GM18517 (cell line): ENCODE data around the gene CPN2.

ENCODE experiments used
- ATAC-seq: cut with Tn5 transposase; IDR thresholded peaks from one replicate; pipeline ENCODE4 v1.9.1; 2021; ENCODE audit warnings: mild to moderate bottlenecking, moderate library complexity; ENCODE audit not compliant: unreplicated experiment

CPN2 gene

GRCh38 chr3:194382196-194382891 lies 31.2 kb upstream of the CPN2 start:
- ATAC-seq: no peak

- ATAC-seq: no peak
Measured at GRCh38 chr3:194381460-194381875, 30.3 kb upstream of the CPN2 start.

DNA sequence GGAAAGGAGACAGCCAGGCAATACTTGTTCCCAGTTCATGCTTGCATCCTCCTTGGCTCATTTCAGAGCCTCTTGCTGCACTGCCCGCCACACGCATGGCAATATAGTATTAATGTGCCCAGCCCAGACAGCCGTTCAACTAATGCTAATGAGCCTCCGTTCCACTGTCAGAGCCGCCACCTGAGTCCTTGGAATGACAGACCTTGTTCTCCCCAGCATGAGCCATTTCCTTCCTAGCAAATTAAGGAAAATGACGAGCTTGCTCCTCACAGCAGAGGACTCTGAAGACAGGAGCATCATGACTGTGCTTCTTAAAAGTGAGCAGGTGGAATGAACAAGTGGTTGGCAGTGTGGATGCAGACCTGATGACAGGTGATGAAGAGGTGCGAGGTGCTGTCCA lies 29.2 kb upstream of the CPN2 start:
- ATAC-seq: no peak

DNA sequence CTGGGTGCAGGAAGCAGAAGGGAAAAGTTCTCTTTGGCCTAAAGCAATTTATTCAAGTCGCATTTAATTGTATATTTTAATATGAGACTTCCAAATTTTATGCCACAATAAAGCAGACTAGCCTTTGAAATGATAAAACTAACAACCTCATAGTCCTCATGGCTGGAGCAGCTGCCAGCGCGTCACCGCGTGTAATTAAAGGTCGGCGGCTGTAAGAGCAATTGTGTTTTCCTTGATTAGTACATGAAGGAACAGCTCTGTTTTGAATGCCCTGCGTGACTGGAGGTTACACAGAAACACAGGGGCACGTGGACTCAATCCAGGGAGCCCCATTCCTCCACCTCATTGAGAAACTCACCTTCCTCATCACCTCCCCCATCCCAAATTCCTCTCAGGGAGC lies 28.5 kb upstream of the CPN2 start:
- no peak for ATAC-seq

DNA sequence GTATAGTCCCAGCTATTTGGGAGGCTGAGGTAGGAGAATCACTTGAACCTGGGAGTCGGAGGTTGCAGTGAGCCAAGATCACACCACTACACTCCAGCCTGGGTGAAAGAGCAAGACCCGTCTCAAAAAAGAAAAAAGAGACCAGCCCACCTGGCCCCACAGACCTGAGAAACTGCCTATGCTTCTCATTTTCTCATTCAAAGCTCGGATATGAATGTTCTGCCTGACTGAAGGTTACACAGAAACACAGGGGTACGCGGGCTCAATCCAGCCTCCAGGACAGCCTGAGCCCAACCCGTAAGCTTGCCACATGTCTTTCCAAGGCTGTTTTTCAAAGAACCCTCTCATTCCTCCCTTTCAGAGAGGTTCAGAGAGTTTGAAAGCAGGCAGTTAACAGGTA lies 28.1 kb upstream of the CPN2 start:
- no peak for ATAC-seq

DNA sequence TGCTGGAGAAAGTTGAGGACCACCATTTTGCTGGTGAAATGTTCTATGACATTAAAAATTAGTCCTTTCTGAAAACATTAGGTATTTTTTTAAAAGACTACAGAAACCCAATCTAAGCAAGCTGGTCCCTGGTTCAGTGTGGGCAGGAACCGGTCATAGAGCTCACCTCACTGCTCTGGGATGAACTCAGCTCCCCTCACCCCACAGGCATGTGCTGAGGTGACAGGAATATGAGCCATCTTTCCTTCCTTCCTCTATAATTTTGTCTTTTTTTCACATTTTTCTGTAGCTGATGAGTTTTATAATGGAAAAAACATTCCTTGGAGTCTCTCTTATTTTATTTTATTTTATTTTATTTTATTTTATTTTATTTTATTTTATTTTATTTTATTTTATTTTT lies 26.6 kb upstream of the CPN2 start:
- ATAC-seq: no peak

- ATAC-seq: no peak
Measured at GRCh38 chr3:194376241-194376560, 25.1 kb upstream of the CPN2 start.

DNA sequence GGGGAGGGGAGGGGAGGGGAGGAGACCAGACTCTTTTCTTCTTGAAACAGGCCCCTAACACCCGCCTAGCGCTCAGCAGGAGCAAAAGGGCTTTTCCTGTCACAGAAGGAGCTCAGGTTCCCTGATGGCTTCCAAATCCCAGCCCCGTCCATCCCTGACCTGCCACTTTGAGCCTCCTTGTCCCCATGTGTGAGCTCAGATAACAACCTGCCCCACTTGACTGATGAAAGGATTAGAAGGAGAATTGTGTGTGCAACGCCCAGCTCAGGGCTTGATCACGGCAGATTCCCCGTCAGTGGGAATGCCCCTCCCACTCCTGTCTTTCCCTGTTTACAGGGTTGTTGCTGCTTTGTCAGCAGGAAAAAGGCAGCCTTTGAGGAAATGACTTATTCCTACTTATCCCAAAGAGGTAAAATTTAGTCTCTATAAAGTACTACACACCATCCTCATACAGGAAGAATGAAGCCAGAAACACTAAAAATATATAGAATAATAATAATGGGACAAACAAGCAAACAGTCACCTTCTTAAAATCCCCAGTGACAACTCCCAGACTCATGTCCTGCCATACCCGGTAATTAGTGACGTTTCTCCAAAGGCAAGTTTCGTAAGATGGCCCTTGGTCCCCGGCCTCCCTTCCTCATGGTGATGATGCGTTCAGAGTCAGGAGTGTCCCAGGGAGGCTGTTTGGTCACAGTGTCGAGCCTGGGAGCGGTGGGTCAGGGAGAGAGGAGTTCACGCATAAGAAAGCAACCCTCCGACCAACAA lies 24.5 kb upstream of the CPN2 start:
- ATAC-seq: no peak

DNA sequence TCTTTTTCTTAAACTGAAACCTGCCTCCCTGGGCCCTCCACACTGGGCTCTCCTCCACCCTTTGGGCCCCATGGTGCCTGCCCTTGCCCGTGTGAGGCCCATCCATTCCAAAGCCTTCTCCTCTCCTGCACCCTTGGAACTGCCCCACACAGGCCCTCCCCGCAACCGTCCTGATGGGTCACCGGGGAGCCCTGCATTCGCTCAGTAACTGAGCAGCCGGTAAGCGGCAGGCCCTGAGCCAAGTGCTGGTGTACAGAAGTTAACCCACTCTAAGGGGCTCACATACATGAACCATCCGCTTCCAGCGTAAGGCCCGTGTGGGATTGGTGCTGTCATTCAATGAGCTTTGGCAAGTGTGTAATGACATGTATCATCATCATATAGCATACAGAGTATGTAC lies 23.8 kb upstream of the CPN2 start:
- no peak for ATAC-seq

GRCh38 chr3:194373899-194374298 lies 22.8 kb upstream of the CPN2 start:
- no peak for ATAC-seq

DNA sequence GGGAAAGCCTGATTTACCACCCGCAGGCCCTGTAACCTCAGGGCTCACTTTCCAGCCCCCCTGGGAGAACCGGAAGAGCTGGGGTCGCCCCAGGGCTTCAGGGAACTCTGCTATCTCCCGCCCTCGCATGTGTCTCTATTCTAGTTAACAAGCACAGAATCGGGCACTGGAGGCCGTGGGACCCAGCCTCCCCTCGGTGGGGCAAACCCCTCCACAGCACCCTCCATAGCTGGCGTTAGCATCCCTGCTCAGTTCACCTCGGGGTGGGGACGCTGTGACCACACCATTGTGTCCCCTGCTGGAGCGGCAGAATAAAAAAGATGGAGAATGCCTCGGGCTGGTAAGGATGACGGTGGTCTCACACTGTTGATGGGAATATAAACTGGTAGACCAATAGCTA lies 21.9 kb upstream of the CPN2 start:
- ATAC-seq: no peak

DNA sequence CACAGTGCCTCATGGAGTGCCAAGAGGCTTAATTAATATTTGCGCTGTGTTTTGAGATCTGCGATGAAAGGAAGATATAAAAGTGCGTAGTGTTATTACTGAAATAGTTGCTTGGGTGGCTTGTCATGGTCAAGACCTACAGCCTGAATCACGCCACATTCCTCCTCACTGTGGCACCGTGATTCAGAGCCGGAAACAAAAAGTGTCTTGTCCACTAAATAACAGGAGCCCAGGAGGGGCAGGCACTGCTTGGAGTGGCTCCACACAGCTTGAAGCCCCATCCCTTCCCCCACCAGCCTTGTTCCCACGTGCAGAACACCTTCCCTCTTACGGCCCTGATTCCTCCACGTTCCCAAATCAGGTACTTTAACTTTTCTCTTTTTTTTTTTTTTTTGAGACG lies 19.6 kb upstream of the CPN2 start:
- no peak for ATAC-seq

- no peak for ATAC-seq
Measured at GRCh38 chr3:194369522-194370279, 18.6 kb upstream of the CPN2 start, which contains the start of gene LRRC15. LRRC15 (minus strand) TSS chr3:194369743; CDS start chr3:194361043, 8,700 bp downstream.

GRCh38 chr3:194368918-194369317 lies 17.8 kb upstream of the CPN2 start:
- ATAC-seq: no peak

DNA sequence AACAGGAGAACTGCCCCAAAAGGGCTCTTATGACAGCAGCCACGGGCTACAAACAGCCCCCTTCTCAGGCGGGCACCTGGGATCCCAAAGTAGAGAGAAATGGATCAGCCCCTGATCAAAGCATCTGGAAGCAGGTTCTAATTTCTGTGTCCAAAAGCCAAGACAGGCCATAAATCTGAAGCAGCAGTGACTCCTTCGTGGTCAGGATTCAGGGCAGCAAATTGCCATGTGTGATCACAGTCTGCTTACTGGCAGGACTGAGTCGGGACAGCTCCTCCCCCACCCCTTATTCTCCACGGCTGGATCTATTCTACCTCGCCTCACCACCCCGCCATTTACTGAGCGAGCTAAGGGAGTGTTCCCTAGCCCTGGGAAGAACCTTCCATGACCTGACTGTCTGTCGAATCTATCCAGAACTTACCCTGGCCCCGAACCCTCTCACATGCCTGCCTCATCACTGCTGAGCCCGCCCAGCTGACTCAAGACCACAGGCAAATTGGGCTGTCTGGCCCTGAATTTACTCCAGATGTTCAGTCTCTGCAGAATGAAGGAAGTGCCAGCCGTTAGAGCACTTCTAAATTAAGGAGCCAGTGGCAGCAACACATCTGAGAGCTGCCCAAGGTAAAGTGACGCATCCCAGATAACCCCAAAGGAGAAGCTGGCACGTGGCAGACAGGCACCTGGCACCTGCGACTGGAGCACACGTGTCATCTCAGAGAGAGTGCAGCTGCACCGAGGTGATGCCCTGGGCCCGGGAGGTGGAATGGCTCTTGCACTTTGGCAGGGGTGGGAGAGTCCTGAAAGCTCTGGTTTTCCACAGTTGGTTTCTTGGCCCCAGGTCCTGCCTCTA lies 17.1 kb upstream of the CPN2 start:
- no peak for ATAC-seq

DNA sequence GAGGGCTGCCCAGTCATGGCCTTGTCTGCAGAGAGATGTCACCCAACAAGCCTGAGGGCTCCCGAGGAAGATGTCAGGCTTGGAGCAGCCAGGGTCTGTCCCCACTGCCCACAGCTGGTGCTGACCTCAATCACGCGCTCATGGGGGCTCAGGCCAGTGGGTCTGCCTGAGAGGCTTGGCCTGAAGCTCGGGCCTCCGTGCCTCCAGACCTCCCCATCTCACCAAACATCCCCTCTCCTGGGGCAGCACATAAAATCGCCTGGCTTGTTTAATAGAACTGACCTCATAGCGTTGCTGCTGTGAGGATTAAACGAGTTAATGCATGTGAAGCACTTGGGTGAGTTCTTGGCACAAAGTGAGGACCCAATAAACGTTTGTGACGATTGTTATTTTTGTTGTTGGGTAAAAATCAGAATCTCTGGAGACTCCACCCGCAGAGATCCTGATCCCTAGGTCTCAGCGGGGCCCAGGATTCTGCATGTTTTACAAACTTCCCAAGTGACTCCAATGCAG lies 14.9 kb upstream of the CPN2 start:
- no peak for ATAC-seq

- no peak for ATAC-seq
Measured at GRCh38 chr3:194365526-194365925, 14.4 kb upstream of the CPN2 start.

DNA sequence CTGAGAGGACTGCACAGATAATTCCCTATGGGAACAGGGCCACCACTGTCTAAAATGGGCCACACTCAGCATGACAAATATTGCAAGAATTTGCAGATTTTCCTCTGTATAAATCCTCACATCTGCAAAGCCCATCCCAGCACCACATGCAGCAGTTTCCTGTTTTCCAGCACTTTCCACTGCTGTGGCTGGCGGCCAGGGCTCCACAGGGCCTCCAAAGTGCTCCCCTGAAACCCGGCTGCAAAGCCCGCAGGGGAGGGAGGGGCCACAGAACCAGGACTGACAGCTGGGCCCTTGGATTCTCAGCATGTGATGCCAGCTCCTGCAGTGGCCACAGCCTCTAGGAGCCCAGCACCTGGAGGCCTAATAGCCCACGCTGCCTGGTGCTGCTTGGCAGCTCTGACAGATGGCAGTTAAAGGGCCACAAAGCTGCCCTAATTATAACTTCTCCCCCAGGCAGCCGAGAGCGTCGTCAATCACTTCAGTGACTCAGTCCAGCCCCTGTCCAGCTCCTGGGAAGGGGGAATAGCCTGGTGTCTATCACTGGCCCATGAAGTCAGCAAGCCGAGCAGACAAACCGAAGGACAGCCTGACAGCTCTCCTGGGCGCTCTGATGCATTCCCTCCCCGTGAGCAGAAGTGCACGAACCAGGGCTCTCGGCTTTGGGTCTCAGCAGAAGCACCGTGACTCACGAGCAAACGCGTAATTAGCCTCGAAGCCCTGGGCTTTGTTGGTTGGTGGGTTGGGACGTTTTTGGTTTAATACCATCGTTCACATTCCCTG lies 13.7 kb upstream of the CPN2 start:
- no peak for ATAC-seq

GRCh38 chr3:194364314-194364651 lies 13.2 kb upstream of the CPN2 start:
- no peak for ATAC-seq

DNA sequence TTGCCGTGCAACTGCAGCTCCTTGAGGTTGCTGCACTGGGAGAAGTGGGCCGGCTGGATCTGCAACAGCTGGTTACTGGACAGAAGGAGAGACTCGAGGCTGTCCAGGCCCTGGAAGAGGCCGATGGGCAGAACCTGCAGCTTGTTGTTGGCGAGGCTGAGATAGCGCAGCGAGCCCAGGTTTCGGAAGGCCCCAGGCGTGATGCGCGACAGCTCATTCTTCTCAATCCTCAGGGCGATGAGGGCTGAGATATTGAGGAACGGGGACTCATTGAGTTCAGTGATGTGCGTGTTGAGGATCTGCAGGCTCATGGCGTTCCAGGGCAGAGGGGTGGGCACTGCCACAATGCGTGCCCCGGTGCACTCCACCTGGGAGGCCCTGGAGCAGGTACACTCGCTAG lies 9.4 kb upstream of the CPN2 start:
- ATAC-seq: no peak
